Upper lobe of left lung (tissue), 6 donors: ENCODE data around the gene FAF2. TPM values are rescaled to one million over a fixed set of nuclear protein-coding genes. Genes with fewer than 3 reads are reported as not detected.

Experiments
- ATAC-seq, 2 donors: fragments of 200-7000 bp; cut with Tn5 transposase; one replicate each; pipeline ENCODE4 v1.9.1; 2022; ENCODE audit warnings: mild to moderate bottlenecking in 2 of 2, moderate library complexity in 2 of 2; ENCODE audit not compliant: low FRiP score in 2 of 2
- DNase-seq, 2 donors: peaks; one replicate each; pipeline ENCODE4 v3.0.0-alpha.2; 2019 to 2020
- H3K27ac ChIP-seq, 4 donors: fragments of 200-600 bp; sonication (generic); one replicate each; pipeline ENCODE4 v1.5.1; 2016 to 2019
- H3K27me3 ChIP-seq, 4 donors: fragments of 200-600 bp; sonication (generic); one replicate each; pipeline ENCODE4 v1.5.1; 2017 to 2019
- H3K36me3 ChIP-seq, 4 donors: fragments of 200-600 bp; sonication (generic); one replicate each; pipeline ENCODE4 v1.5.1; 2016 to 2019
- H3K4me1 ChIP-seq, 4 donors: fragments of 200-600 bp; sonication (generic); one replicate each; pipeline ENCODE4 v1.5.1; 2018 to 2019
- H3K4me3 ChIP-seq, 4 donors: fragments of 200-600 bp; sonication (generic); one replicate each; pipeline ENCODE4 v1.5.1; 2017 to 2019; ENCODE audit warnings: mild to moderate bottlenecking in 2 of 4, moderate library complexity in 1 of 4
- H3K9me3 ChIP-seq, 4 donors: fragments of 200-600 bp; sonication (generic); one replicate each; pipeline ENCODE4 v1.5.1; 2018 to 2019
- EP300 ChIP-seq, 4 donors: sonication (generic); formaldehyde crosslinking; IDR thresholded peaks; one replicate each; pipeline ENCODE4 v1.5.1; 2017; ENCODE audit warnings: antibody characterized with exemption in 4 of 4, control low read depth in 2 of 4
- POLR2A ChIP-seq, 4 donors: fragments of 450-650 bp; IDR thresholded peaks; one replicate each; pipeline ENCODE4 v1.5.1; 2016 to 2017; ENCODE audit warnings: antibody characterized with exemption in 4 of 4, mild to moderate bottlenecking in 2 of 4
- POLR2AphosphoS5 ChIP-seq, 2 donors: sonication (generic); formaldehyde crosslinking; IDR thresholded peaks; one replicate each; pipeline ENCODE4 v1.5.1; 2017; ENCODE audit warnings: antibody characterized with exemption in 2 of 2
- WGBS, 2 donors: methylation state at CpG; one replicate each; pipeline ENCODE4 v1.1.5; 2017 to 2018; 5-methylcytosine and 5-hydroxymethylcytosine counted together
- total RNA-seq, 6 donors: library from RNA; depleted of rRNA in 4 of 6; stranded (reverse); fragments of >200 nt in 4 of 6; gene quantifications; one replicate each; pipeline versions ENCODE4 v1.1.0 to v1.2.1, GENCODE V29; 2016 to 2021
- TF ChIP-seq, protein P1 (sequence below), 6 experiments: fragments of 450-650 bp in 4 of 6; fragments of 200-600 bp in 2 of 6; sonication (generic) in 2 of 6; IDR thresholded peaks; one replicate each; pipeline ENCODE4 v1.5.1; 2016 to 2019; ENCODE audit warnings: antibody characterized with exemption in 6 of 6
- donor health status: DM: no; HTN: no; CAD: no; lungs with moderate emphysema.
- donor health status: DM: no; HTN: yes; CAD: no; lungs with severe emphysema.

Gene FAF2
- total RNA-seq, 6 donors from 2014 or later: 11.5 to 33.0 (median 30.0) TPM

DNA sequence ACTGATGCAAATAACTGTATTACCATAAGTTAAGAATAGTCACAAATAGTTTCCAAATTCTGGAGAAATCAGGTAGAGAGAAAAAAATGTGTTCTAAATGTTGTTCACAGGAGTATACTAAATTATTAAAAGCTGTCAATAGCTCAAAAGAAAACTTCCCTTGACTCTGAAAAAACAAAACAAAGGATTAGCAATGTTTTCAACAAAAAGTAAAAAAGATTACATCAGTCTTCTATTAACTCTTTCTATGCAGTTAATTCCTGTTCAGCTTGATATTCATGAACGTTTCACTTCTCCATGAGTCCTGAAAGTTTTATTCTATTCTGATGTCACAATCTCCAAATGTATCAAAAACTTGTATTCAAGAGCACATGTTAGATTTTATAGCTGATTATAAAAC is 22.4 kb upstream of the FAF2 start:
- no peak overlapping the region for H3K4me3 ChIP-seq

DNA sequence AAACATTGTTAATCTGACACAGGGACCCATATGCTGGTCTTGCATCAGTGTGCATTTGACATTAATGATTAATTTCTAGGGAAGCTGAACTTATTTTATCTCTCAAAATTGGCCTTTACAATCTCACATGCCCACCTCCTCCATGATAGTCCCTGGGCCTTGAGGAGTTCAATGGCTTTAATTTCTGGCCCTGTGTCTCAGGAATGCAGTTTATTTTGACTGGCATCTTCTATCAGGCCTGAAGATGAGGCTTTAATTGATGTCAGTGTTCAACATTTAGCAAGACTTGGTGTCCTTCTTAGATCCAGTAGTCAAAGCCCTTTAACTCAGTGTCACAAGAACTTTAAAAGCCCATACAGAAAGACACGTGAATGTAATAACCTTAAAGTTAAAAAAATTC is 21.3 kb upstream of the FAF2 start:
- no peak overlapping the region for H3K4me3 ChIP-seq
- H3K36me3 ChIP-seq: no peaks in the 10 kb centered on the region
- H3K27ac ChIP-seq: no peak overlapping the region
- WGBS, 2 donors: 72 to 88% methylated on average over 1 of the region's 1 CpG
- TF ChIP-seq EP300 (IDR thresholded peaks at IDR 0.05): no peak
- TF ChIP-seq, protein P1, sequence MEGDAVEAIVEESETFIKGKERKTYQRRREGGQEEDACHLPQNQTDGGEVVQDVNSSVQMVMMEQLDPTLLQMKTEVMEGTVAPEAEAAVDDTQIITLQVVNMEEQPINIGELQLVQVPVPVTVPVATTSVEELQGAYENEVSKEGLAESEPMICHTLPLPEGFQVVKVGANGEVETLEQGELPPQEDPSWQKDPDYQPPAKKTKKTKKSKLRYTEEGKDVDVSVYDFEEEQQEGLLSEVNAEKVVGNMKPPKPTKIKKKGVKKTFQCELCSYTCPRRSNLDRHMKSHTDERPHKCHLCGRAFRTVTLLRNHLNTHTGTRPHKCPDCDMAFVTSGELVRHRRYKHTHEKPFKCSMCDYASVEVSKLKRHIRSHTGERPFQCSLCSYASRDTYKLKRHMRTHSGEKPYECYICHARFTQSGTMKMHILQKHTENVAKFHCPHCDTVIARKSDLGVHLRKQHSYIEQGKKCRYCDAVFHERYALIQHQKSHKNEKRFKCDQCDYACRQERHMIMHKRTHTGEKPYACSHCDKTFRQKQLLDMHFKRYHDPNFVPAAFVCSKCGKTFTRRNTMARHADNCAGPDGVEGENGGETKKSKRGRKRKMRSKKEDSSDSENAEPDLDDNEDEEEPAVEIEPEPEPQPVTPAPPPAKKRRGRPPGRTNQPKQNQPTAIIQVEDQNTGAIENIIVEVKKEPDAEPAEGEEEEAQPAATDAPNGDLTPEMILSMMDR (IDR thresholded peaks at IDR 0.05): no peak
- TF ChIP-seq POLR2A (IDR thresholded peaks at IDR 0.05): no peak
- TF ChIP-seq POLR2AphosphoS5 (IDR thresholded peaks at IDR 0.05): no peak
- H3K27me3 ChIP-seq: no peaks in the 10 kb centered on the region
- H3K4me1 ChIP-seq: no peaks in the 10 kb centered on the region
- H3K9me3 ChIP-seq: no peaks in the 10 kb centered on the region
- no peak for ATAC-seq
- no peak for DNase-seq

More for the DNA sequence above, 22.4 kb upstream of the FAF2 start:
- DNase-seq: no peak
- no peaks in the 10 kb centered on the region for H3K4me1 ChIP-seq
- H3K36me3 ChIP-seq: no peaks in the 10 kb centered on the region
- H3K27me3 ChIP-seq: no peaks in the 10 kb centered on the region
- ATAC-seq: no peak
- TF ChIP-seq EP300 (IDR thresholded peaks at IDR 0.05) (no peak), POLR2A (IDR thresholded peaks at IDR 0.05) (no peak), POLR2AphosphoS5 (IDR thresholded peaks at IDR 0.05) (no peak)
- TF ChIP-seq, protein P1 (IDR thresholded peaks at IDR 0.05): no peak
- no peak overlapping the region for H3K27ac ChIP-seq
- no peaks in the 10 kb centered on the region for H3K9me3 ChIP-seq
- WGBS, 2 donors: 79 to 93% methylated on average over 1 of the region's 1 CpG

DNA sequence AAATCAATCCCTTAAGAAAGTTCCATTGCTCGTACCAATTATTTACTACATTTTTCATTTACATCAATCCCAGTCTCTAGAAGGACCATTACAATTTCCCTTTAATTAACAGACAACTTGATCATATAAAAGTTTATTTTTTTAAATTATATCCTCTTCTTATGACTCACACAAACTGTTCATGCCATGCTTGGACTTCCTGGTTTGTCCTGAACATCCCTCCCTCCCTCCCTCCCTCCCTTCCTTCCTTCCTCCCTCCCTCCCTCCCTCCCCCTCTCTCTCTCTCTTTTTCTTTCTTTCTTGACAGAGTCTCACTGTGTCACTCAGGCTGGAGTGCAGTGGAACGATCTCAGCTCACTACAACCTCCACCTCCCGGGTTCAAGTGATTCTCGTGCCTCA is 20.2 kb upstream of the FAF2 start:
- Histone ChIP-seq H3K4me1 (no peaks in the 10 kb centered on the region), H3K27me3 (no peaks in the 10 kb centered on the region), H3K4me3 (no peak overlapping the region), H3K27ac (no peak overlapping the region), H3K36me3 (no peaks in the 10 kb centered on the region), H3K9me3 (no peaks in the 10 kb centered on the region)
- ATAC-seq (no peak), DNase-seq (no peak)
- TF ChIP-seq, protein P1 (IDR thresholded peaks at IDR 0.05): no peak
- WGBS, 2 donors: 66 to 75% methylated on average over 2 to 4 of the region's 4 CpGs

DNA sequence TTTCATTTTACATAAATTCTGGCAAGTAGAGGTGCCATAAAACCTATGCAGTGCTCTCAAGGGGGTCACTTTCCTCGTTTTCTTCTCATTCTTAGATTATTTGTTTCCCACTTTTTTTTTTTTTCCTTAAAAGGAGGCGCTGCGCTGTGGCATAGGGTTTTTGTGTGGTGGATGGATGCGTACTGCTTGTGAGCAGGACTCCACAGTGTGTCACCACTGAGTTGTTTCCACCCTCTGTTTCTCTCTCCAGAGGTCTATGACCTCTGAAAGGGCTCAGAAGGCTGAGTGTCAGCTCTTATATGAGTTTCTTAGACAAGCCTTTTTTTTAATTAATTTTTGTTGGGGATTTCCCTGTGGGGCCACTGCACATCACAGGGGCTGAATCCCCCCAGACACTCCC is 18.2 kb upstream of the FAF2 start:
- 60 to 73% methylated on average over 4 of the region's 4 CpGs for WGBS, 2 donors
- Histone ChIP-seq H3K27ac (no peak overlapping the region), H3K4me1 (no peaks in the 10 kb centered on the region), H3K27me3 (no peaks in the 10 kb centered on the region), H3K36me3 (no peaks in the 10 kb centered on the region), H3K9me3 (no peaks in the 10 kb centered on the region), H3K4me3 (no peak overlapping the region)
- TF ChIP-seq POLR2AphosphoS5 (IDR thresholded peaks at IDR 0.05) (no peak), POLR2A (IDR thresholded peaks at IDR 0.05) (no peak), EP300 (IDR thresholded peaks at IDR 0.05) (no peak)
- TF ChIP-seq, protein P1 (IDR thresholded peaks at IDR 0.05): no peak
- ATAC-seq (no peak), DNase-seq (no peak)

DNA sequence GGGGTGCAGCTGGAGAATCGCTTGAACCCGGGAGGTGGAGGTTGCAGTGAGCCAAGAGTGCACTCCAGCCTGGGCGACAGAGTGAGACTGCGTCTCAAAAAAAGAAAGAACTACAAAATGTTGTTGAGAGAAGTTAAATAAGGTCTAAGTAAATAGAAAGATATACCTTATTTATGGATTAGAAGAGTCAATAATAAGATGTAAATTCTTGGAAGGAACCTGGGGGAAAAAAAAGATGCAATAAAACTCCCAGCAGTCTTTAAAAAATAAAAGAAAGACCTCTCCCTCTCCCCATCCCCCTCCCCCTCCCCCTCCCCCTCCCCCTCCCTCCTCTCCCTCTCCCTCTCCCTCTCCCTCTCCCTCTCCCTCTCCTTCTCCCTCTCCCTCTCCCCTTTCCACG is 15.5 kb upstream of the FAF2 start:
- no peak for ATAC-seq
- no peaks in the 10 kb centered on the region for H3K27me3 ChIP-seq
- no peak for DNase-seq
- H3K4me3 ChIP-seq: no peak overlapping the region
- WGBS, 2 donors: 89 to 92% methylated on average over 5 of the region's 5 CpGs
- no peaks in the 10 kb centered on the region for H3K9me3 ChIP-seq
- H3K36me3 ChIP-seq: no peaks in the 10 kb centered on the region
- TF ChIP-seq POLR2A (IDR thresholded peaks at IDR 0.05) (no peak), EP300 (IDR thresholded peaks at IDR 0.05) (no peak), POLR2AphosphoS5 (IDR thresholded peaks at IDR 0.05) (no peak)
- TF ChIP-seq, protein P1 (IDR thresholded peaks at IDR 0.05): no peak
- H3K4me1 ChIP-seq: peaks cover 0 to 8% (median 4%) of the 10 kb centered on the region in 4 donors
- no peak overlapping the region for H3K27ac ChIP-seq
